ENCODE measurements around the gene NOL9. TPM values are rescaled to one million over a fixed set of nuclear protein-coding genes. Genes with fewer than 3 reads are reported as not detected.

The NOL9 gene
- total and polyA plus RNA-seq, 2 of the 13 experiments (the other 11 are each of a cell fraction or from before 2014, with no cell fraction given) = 18.0 to 24.7 TPM

DNA sequence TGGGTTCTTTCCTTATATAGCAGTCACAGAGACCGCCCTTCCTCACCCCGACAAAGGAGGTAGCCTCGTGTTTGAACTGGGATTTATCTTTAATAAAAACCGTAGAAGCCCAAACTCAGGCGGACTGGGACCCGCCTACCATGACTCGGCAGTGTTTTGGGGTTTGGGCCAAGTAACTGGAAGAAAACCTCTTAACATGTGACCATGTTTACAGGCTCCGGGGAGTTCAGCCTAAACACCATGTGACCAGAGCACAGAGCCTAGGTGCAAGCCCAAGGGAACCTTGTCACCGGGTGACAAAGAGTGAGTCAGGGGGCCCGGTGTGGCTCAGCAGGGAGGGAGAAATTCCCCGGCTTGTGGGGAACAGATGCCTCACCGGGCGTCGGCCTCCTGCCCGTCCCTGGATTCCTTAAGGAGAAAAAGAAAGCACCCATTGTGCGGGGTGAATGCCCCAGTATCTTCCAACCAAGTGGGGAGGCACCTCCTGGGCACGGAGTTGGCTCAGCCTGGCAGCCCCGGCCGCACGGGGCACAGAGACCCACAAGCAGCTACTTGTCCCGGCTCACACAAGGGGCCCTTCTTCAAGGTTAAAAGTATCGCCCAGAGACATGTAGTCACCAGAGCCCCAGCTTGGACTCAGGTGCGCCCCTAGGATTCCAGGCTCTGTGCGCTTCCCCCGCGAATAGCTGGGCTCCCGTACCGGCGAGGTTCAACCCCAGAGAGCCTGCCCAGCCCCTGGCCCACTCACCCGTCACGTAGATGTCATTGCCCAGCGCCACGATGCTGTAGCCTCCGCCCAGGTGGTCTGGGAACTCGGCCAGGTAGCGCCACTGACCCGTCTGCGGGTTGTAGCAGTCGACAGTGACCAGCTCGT is 47.0 kb upstream of the NOL9 start (continued):
- TF ChIP-seq, protein P1, sequence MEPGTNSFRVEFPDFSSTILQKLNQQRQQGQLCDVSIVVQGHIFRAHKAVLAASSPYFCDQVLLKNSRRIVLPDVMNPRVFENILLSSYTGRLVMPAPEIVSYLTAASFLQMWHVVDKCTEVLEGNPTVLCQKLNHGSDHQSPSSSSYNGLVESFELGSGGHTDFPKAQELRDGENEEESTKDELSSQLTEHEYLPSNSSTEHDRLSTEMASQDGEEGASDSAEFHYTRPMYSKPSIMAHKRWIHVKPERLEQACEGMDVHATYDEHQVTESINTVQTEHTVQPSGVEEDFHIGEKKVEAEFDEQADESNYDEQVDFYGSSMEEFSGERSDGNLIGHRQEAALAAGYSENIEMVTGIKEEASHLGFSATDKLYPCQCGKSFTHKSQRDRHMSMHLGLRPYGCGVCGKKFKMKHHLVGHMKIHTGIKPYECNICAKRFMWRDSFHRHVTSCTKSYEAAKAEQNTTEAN (CRISPR knock-in tag; conservative IDR thresholded peaks at IDR 0.05) = no peak
- TF ChIP-seq ZNF564 (CRISPR knock-in tag; IDR thresholded peaks at IDR 0.05) (no peak), SSRP1 (CRISPR knock-in tag; IDR thresholded peaks at IDR 0.05) (no peak), RAD21 (CRISPR knock-in tag; IDR thresholded peaks at IDR 0.05) (0 out of 2 replicates have a peak, but pooled peaks have one; percentile 6), LCORL (IDR thresholded peaks at IDR 0.05) (no peak), LCORL (CRISPR knock-in tag; IDR thresholded peaks at IDR 0.05) (peak; percentile 63; the same call in 1 of the 2 replicates), PLRG1 (conservative IDR thresholded peaks at IDR 0.05) (no peak), ZNF589 (CRISPR knock-in tag; conservative IDR thresholded peaks at IDR 0.05) (0 out of 2 replicates have a peak, but pooled peaks have one; percentile 38), SRF (IDR thresholded peaks at IDR 0.05; ENCODE audit: low read depth, low read length) (peak; percentile 94), ZNF225 (CRISPR knock-in tag; IDR thresholded peaks at IDR 0.05) (no peak), ZC3H13 (CRISPR knock-in tag; IDR thresholded peaks at IDR 0.05) (peak; percentile 70; the same call in 1 of the 2 replicates), ZNF558 (CRISPR knock-in tag; IDR thresholded peaks at IDR 0.05; ENCODE audit: borderline replicate concordance) (0 out of 2 replicates have a peak, but pooled peaks have one; percentile 24), HIVEP1 (CRISPR knock-in tag; IDR thresholded peaks at IDR 0.05) (peak; percentile 36; the same call in 1 of the 2 replicates), ZMYM4 (CRISPR knock-in tag; IDR thresholded peaks at IDR 0.05) (no peak), NFKBIZ (CRISPR knock-in tag; IDR thresholded peaks at IDR 0.05) (no peak), ZNF556 (CRISPR knock-in tag; IDR thresholded peaks at IDR 0.05; ENCODE audit: borderline replicate concordance) (no peak), ZNF776 (CRISPR knock-in tag; IDR thresholded peaks at IDR 0.05) (no peak), FOSL2 (CRISPR knock-in tag; IDR thresholded peaks at IDR 0.05) (peak; percentile 81), ZSCAN30 (CRISPR knock-in tag; IDR thresholded peaks at IDR 0.05) (no peak), ZNF563 (CRISPR knock-in tag; IDR thresholded peaks at IDR 0.05) (peak; percentile 41; the same call in 1 of the 2 replicates), SOX6 (IDR thresholded peaks at IDR 0.05) (no peak), SOX6 (CRISPR knock-in tag; IDR thresholded peaks at IDR 0.05) (peak; percentile 20; the same call in 1 of the 2 replicates), ARNTL (CRISPR knock-in tag; IDR thresholded peaks at IDR 0.05) (no peak), ZNF850 (CRISPR knock-in tag; conservative IDR thresholded peaks at IDR 0.05) (no peak)
- TF ChIP-seq, protein P2, sequence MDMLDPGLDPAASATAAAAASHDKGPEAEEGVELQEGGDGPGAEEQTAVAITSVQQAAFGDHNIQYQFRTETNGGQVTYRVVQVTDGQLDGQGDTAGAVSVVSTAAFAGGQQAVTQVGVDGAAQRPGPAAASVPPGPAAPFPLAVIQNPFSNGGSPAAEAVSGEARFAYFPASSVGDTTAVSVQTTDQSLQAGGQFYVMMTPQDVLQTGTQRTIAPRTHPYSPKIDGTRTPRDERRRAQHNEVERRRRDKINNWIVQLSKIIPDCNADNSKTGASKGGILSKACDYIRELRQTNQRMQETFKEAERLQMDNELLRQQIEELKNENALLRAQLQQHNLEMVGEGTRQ (IDR thresholded peaks at IDR 0.05; ENCODE audit: low read depth, low read length) = peak; percentile 81
- TF ChIP-seq, protein P2 (CRISPR knock-in tag; IDR thresholded peaks at IDR 0.05; ENCODE audit: borderline replicate concordance) = peak; percentile 81
- TF ChIP-seq, protein P3, sequence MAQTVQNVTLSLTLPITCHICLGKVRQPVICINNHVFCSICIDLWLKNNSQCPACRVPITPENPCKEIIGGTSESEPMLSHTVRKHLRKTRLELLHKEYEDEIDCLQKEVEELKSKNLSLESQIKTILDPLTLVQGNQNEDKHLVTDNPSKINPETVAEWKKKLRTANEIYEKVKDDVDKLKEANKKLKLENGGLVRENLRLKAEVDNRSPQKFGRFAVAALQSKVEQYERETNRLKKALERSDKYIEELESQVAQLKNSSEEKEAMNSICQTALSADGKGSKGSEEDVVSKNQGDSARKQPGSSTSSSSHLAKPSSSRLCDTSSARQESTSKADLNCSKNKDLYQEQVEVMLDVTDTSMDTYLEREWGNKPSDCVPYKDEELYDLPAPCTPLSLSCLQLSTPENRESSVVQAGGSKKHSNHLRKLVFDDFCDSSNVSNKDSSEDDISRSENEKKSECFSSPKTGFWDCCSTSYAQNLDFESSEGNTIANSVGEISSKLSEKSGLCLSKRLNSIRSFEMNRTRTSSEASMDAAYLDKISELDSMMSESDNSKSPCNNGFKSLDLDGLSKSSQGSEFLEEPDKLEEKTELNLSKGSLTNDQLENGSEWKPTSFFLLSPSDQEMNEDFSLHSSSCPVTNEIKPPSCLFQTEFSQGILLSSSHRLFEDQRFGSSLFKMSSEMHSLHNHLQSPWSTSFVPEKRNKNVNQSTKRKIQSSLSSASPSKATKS (CRISPR knock-in tag; IDR thresholded peaks at IDR 0.05) = no peak
